Activated CD4-positive, CD25-positive, alpha-beta regulatory T cell treated with anti-CD3 and anti-CD28 coated beads, Interleukin-2, amount 50 U/mL, for 72 hours (primary cell): Measurements from ENCODE around the gene ESRRG.

ENCODE experiments used
- DNase-seq: peaks from one replicate; pipeline ENCODE4 v3.0.0; 2021

Gene ESRRG

GRCh38 chr1:216626394-216627067, 96.7 kb downstream of the ESRRG start:
- no peak for DNase-seq

- no peak for DNase-seq
Measured at GRCh38 chr1:216621536-216621935, 101.7 kb downstream of the ESRRG start.

GRCh38 chr1:216617081-216617875, 106.0 kb downstream of the ESRRG start:
- DNase-seq = no peak

- no peak for DNase-seq
Measured at GRCh38 chr1:216616425-216616824, 106.8 kb downstream of the ESRRG start.

GRCh38 chr1:216614011-216614934, 109.0 kb downstream of the ESRRG start:
- DNase-seq = no peak

- DNase-seq = no peak
Measured at GRCh38 chr1:216612291-216612690, 110.9 kb downstream of the ESRRG start.

GRCh38 chr1:216607067-216607697, 116.0 kb downstream of the ESRRG start:
- no peak for DNase-seq

GRCh38 chr1:216606047-216606637, 117.1 kb downstream of the ESRRG start:
- DNase-seq = no peak

GRCh38 chr1:216604771-216605170, 118.5 kb downstream of the ESRRG start:
- DNase-seq = no peak

- no peak for DNase-seq
Measured at GRCh38 chr1:216600730-216601609, 122.3 kb downstream of the ESRRG start.

GRCh38 chr1:216599851-216600250, 123.4 kb downstream of the ESRRG start:
- DNase-seq = no peak

- DNase-seq = no peak
Measured at GRCh38 chr1:216598448-216598847, 124.8 kb downstream of the ESRRG start.

GRCh38 chr1:216596281-216596862, 126.9 kb downstream of the ESRRG start:
- DNase-seq = no peak

- no peak for DNase-seq
Measured at GRCh38 chr1:216587715-216588114, 135.5 kb downstream of the ESRRG start.

GRCh38 chr1:216582151-216582550, 141.1 kb downstream of the ESRRG start:
- DNase-seq = no peak

GRCh38 chr1:216580538-216581057, 142.6 kb downstream of the ESRRG start:
- no peak for DNase-seq

- DNase-seq = no peak
Measured at GRCh38 chr1:216576234-216576937, 146.8 kb downstream of the ESRRG start.

GRCh38 chr1:216566641-216567205, 156.5 kb downstream of the ESRRG start:
- DNase-seq = no peak

- no peak for DNase-seq
Measured at GRCh38 chr1:216563087-216563486, 160.1 kb downstream of the ESRRG start.

- DNase-seq = no peak
Measured at GRCh38 chr1:216562383-216562782, 160.8 kb downstream of the ESRRG start.
